ENCODE measurements around the gene NKD2. TPM values are rescaled to one million over a fixed set of nuclear protein-coding genes. Genes with fewer than 3 reads are reported as not detected.

Gene NKD2
- polyA plus RNA-seq, 2 of the 4 experiments (the other 2 are of a cell fraction), result 1.2 to 4.2 TPM

DNA sequence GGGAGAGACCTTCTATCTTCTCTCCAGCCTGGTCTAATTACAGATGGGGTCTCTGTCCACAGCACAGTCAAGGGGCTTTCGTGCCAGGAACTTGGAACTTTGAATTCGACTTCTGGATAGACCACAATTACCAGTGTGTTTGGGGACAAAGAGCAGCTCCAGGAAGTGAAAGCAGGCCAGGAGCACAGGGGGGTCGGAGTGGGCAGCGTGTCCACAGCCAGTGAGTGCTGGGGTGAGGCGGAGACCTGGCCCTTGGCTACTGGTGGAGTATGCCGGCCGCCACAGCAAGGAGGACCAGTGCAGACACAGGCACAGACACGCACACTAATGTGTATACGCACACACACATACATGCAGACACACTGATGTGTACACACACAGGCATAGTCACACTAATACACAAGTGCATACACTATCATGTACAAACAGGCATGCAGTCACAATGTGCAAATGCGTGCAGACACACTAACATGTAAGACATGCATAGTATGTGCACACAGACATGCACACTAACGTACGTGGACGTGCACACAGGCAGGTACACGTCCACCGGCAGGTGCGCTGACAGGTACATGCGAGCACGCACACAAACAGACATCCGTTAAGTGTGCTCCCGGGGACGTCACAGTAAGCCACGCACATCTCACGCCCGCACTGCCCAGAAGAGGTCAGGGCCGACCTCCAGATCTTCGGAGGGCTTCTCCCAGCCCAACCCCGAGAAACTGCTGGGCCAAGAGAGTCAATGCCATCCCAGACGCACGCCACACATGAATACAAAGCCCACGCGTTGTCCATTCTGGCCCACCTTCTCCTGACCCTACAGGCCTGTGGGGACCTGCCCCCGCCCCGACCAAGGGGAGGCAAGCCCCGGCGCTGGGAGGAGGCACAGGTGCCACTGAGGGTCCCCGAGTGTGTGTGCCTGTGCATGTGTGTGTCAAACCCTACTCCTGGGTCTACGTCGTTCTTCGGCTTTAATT is 46.5 kb downstream of the NKD2 start:
- TF ChIP-seq POLR2A (IDR thresholded peaks at IDR 0.05; ENCODE audit: low read length) (peak; percentile 19; the same call in 1 of the 2 replicates), HOXB13 (CRISPR knock-in tag; IDR thresholded peaks at IDR 0.05; ENCODE audit: low read depth) (no peak)
- no peak for FAIRE-seq

GRCh38 chr5:1055896-1056610 is 47.5 kb downstream of the NKD2 start:
- ATAC-seq (no peak), FAIRE-seq (no peak), DNase-seq (ENCODE audit: low read depth in 1 of 2, low spot score in 1 of 2) (no peak)
- Histone ChIP-seq H3K4me3 (no peak overlapping the region), H3K4me1 (no peaks in the 10 kb centered on the region), H3K4me2 (no peak overlapping the region), H3K27ac (no peak overlapping the region), H3K9me3 (no peaks in the 10 kb centered on the region)
- WGBS (ENCODE audit: missing lambda C conversion rate), result 92% methylated on average over 38 of the region's 39 CpGs
- CTCF ChIA-PET, result interaction anchor here (1.2 kb wide), 1 partner anchor 589 kb away, joined by 3 read pairs; no protein-coding TSS in a partner anchor
- POLR2A ChIA-PET, result no interaction called here
- TF ChIP-seq EHF (CRISPR knock-in tag; IDR thresholded peaks at IDR 0.05), result no peak

More for the DNA sequence above, 46.5 kb downstream of the NKD2 start:
- Histone ChIP-seq H3K27ac (no peak overlapping the region), H3K4me1 (no peaks in the 10 kb centered on the region), H3K4me2 (no peak overlapping the region), H3K4me3 (no peak overlapping the region), H3K9me3 (no peaks in the 10 kb centered on the region)
- ChIA-PET POLR2A (no interaction called here), CTCF (interaction anchor here (1.2 to 2.9 kb wide), 3 partner anchors 85 to 590 kb away, joined by 3 to 25 read pairs (median 14); no protein-coding TSS in a partner anchor)
- DNase-seq (ENCODE audit: low read depth in 1 of 2, low spot score in 1 of 2) (no peak), ATAC-seq (no peak)
- WGBS (ENCODE audit: missing lambda C conversion rate), result 90% methylated on average over 39 of the region's 39 CpGs

DNA sequence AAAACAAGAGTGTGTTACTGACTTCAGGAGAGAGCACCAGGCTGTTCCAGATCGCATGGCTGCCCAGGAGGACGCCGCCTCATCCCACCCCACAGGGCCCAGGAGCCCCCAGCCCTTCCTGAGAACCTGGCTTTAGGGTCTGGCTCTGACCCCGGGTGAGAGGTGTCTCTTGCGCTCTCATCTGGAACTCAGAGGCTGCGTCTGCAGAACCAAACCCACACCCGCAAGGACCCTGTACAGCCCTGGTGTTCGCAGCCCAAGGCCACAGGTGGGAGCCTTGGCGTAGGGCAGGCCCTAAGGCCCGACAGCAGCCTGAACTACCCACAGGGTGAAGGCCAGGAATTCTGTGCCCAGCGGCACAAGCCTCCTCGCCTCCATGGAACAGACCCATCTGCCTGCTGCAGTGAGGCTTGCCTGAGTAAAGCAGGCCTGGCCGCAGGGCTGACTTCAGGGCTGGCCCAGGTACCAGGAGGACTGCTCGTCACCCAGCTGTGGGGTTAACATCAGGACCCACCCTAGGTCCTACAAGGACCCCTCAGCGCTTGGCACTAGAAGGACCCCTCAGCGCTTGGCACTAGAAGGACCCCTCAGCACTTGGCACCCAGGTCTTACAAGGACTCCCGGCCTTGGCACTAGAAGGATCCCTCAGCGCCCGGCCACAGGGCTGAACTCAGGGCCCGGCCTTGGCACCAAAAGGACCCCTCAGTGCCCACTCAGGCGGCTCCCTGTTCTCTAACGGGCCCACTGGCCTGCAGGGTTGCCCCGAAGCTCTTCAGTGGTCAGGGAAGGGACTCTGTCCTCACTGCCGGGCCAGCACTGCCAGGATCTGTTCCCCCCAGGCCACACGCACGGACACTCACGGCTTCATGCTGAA is 48.2 kb downstream of the NKD2 start:
- Histone ChIP-seq H3K27ac (no peak overlapping the region), H3K4me3 (no peak overlapping the region), H3K9me3 (no peaks in the 10 kb centered on the region), H3K4me2 (no peak overlapping the region), H3K4me1 (no peaks in the 10 kb centered on the region)
- CTCF ChIA-PET, result interaction anchor here (1.2 to 2.1 kb wide), 4 partner anchors 11 to 588 kb away, joined by 3 to 6 read pairs (median 4); no protein-coding TSS in a partner anchor
- ATAC-seq (no peak; a peak in 1 of 6 replicates), FAIRE-seq (no peak), DNase-seq (ENCODE audit: low read depth in 1 of 2, low spot score in 1 of 2) (no peak)
- 82% methylated on average over 18 of the region's 27 CpGs for WGBS (ENCODE audit: missing lambda C conversion rate)
- POLR2A ChIA-PET, result no interaction called here
- TF ChIP-seq HOXA7 (CRISPR knock-in tag; IDR thresholded peaks at IDR 0.05), result no peak
- no peak for TF ChIP-seq FOSB (CRISPR knock-in tag; IDR thresholded peaks at IDR 0.05)
- no peak for TF ChIP-seq NR3C1 (IDR thresholded peaks at IDR 0.05)
- no peak for TF ChIP-seq KDM5A (IDR thresholded peaks at IDR 0.05)
- TF ChIP-seq HOXB5 (CRISPR knock-in tag; IDR thresholded peaks at IDR 0.05), result no peak
- TF ChIP-seq JUNB (IDR thresholded peaks at IDR 0.05), result no peak
- no peak for TF ChIP-seq BCL3 (IDR thresholded peaks at IDR 0.05)
- no peak for TF ChIP-seq MAFK (IDR thresholded peaks at IDR 0.05; ENCODE audit: partially characterized antibody)
- TF ChIP-seq PHF8 (IDR thresholded peaks at IDR 0.05; ENCODE audit: borderline replicate concordance, low read depth), result no peak
- no peak for TF ChIP-seq POLR2AphosphoS2 (conservative IDR thresholded peaks at IDR 0.05; ENCODE audit: low read length)
- no peak for TF ChIP-seq KDM1A (IDR thresholded peaks at IDR 0.05; ENCODE audit: low read depth)
- no peak for TF ChIP-seq NFE2L2 (conservative IDR thresholded peaks at IDR 0.05; ENCODE audit: low read length)
- no peak for TF ChIP-seq POLR2A (IDR thresholded peaks at IDR 0.05; ENCODE audit: low read length)
- TF ChIP-seq FOXS1 (CRISPR knock-in tag; IDR thresholded peaks at IDR 0.05), result no peak
- TF ChIP-seq MAZ (IDR thresholded peaks at IDR 0.05; ENCODE audit: borderline replicate concordance, low read depth, low read length), result no peak

All from A549 (cell line).